OCI-LY1 (cell line): ENCODE results near the gene CEP290.
A peak's percentile ranks its signal among the peaks of the same experiment; 100 is the strongest.

Experiments
- H2AFZ ChIP-seq: fragments of 200-600 bp; sonication (generic), shearing (Covaris generic); 2 replicates; pipeline ENCODE4 v1.6.0; 2014; ENCODE audit warnings: antibody characterized with exemption, mild to moderate bottlenecking, low read length
- H3F3A ChIP-seq: fragments of 200-600 bp; sonication (generic), shearing (Covaris generic); 2 replicates; pipeline ENCODE4 v1.6.0; 2014; ENCODE audit warnings: mild to moderate bottlenecking, antibody characterized with exemption, low read length, moderate library complexity; ENCODE audit not compliant: insufficient read depth
- H3K27ac ChIP-seq: fragments of 200-600 bp; sonication (generic); 2 replicates; pipeline ENCODE4 v1.5.1; 2014; ENCODE audit warnings: low read length, mixed run types, mild to moderate bottlenecking, low read depth; ENCODE audit not compliant: poor library complexity, severe bottlenecking
- H3K27me3 ChIP-seq: fragments of 200-600 bp; sonication (generic); 2 replicates; pipeline ENCODE4 v1.6.0; 2014; ENCODE audit warnings: antibody characterized with exemption, mild to moderate bottlenecking, low read length, moderate library complexity; ENCODE audit not compliant: insufficient read depth
- H3K36me3 ChIP-seq: fragments of 200-600 bp; sonication (generic); 2 replicates; pipeline ENCODE4 v1.6.1; 2014; ENCODE audit warnings: mild to moderate bottlenecking, antibody characterized with exemption, low read length, moderate library complexity, mixed read lengths; ENCODE audit not compliant: insufficient read depth
- H3K4me1 ChIP-seq: fragments of 200-600 bp; sonication (generic); 2 replicates; pipeline ENCODE4 v1.5.1; 2014; ENCODE audit warnings: mild to moderate bottlenecking, low read length, moderate library complexity; ENCODE audit not compliant: insufficient read depth, severe bottlenecking
- H3K4me2 ChIP-seq: fragments of 200-600 bp; sonication (generic), shearing (Covaris generic); 2 replicates; pipeline ENCODE4 v1.6.1; 2014; ENCODE audit warnings: low read length
- H3K4me3 ChIP-seq: fragments of 200-600 bp; sonication (generic); 2 replicates; pipeline ENCODE4 v1.5.1; 2014; ENCODE audit warnings: low read length, low read depth, mild to moderate bottlenecking, mixed read lengths; ENCODE audit not compliant: poor library complexity, severe bottlenecking
- H3K79me2 ChIP-seq: fragments of 200-600 bp; shearing (Covaris generic); 2 replicates; pipeline ENCODE4 v1.6.1; 2016; ENCODE audit warnings: mixed run types, low read length, mixed read lengths; ENCODE audit not compliant: insufficient read depth
- H3K9ac ChIP-seq: fragments of 200-600 bp; sonication (generic), shearing (Covaris generic); 2 replicates; pipeline ENCODE4 v1.6.1; 2014; ENCODE audit warnings: mild to moderate bottlenecking, low read length, mixed read lengths
- H3K9me2 ChIP-seq: fragments of 200-600 bp; sonication (generic), shearing (Covaris generic); 2 replicates; pipeline ENCODE4 v1.6.1; 2014; ENCODE audit warnings: low read depth, mild to moderate bottlenecking, low read length, mixed read lengths
- H3K9me3 ChIP-seq: fragments of 200-600 bp; shearing (Covaris generic); 2 replicates; pipeline ENCODE4 v1.6.1; 2014; ENCODE audit warnings: low read length, mixed read lengths
- H4K20me1 ChIP-seq: fragments of 200-600 bp; sonication (generic), shearing (Covaris generic); 2 replicates; pipeline ENCODE4 v1.6.0; 2016; ENCODE audit warnings: mild to moderate bottlenecking, low read length; ENCODE audit not compliant: insufficient read depth
- CTCF ChIP-seq: fragments of 200-600 bp; sonication (generic), shearing (Covaris generic); IDR thresholded peaks from 2 replicates; pipeline ENCODE4 v1.5.1; 2017; ENCODE audit warnings: mild to moderate bottlenecking, antibody characterized with exemption, low read length, moderate library complexity, mixed read lengths
- EZH2 ChIP-seq: fragments of 200-600 bp; sonication (generic), shearing (Covaris generic); IDR thresholded peaks from 2 replicates; pipeline ENCODE4 v1.8.0; 2017; ENCODE audit warnings: borderline replicate concordance, mixed run types, mild to moderate bottlenecking, antibody characterized with exemption, low read length, moderate library complexity, mixed read lengths

The CEP290 gene

GRCh38 chr12:88144546-88145468, 2.9 kb upstream of the CEP290 start:
- Histone ChIP-seq H3K9me3 (no peaks in the 10 kb centered on the region), H3K79me2 (peaks cover 11% of the 10 kb centered on the region), H2AFZ (no peak overlapping the region), H3K4me2 (peak overlapping the region; percentile 36; the same call in 1 of the 2 replicates), H4K20me1 (peaks cover 3% of the 10 kb centered on the region; the same call in 1 of the 2 replicates), H3K36me3 (no peaks in the 10 kb centered on the region), H3F3A (no peaks in the 10 kb centered on the region), H3K27me3 (no peaks in the 10 kb centered on the region), H3K4me3 (no peak overlapping the region), H3K4me1 (peaks cover 44% of the 10 kb centered on the region), H3K27ac (no peak overlapping the region), H3K9ac (no peak overlapping the region), H3K9me2 (no peaks in the 10 kb centered on the region)
- no peak for TF ChIP-seq EZH2
- no peak for TF ChIP-seq CTCF

DNA sequence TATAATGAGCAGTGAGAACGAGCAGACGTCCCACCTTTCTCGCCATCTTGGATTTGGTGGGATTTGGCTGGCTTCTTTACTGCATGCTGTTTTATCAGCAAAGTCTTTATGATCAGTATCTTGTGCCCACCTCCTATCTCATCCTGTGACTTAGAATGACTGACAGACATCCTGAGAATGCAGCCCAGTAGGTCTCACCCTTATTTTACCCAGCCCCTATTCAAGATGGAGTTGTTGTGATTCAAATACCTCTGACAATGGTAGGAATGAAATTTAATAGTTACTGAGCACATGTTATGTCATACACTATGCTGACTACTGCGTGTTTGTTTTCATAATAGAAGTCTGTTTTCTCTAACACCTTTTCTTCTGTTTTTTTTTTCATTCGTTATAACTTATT, 2.1 kb upstream of the CEP290 start:
- Histone ChIP-seq H3K4me3 (no peak overlapping the region), H3K9ac (no peak overlapping the region), H3K9me3 (no peaks in the 10 kb centered on the region), H3F3A (no peaks in the 10 kb centered on the region), H3K36me3 (no peaks in the 10 kb centered on the region), H3K27ac (no peak overlapping the region), H4K20me1 (peaks cover 3% of the 10 kb centered on the region; the same call in 1 of the 2 replicates), H3K4me2 (peak overlapping the region; percentile 36), H3K4me1 (peaks cover 44% of the 10 kb centered on the region), H3K9me2 (no peaks in the 10 kb centered on the region), H3K27me3 (no peaks in the 10 kb centered on the region), H2AFZ (no peak overlapping the region), H3K79me2 (peaks cover 11% of the 10 kb centered on the region)
- TF ChIP-seq CTCF: no peak
- TF ChIP-seq EZH2: no peak

- no peaks in the 10 kb centered on the region for H3F3A ChIP-seq
- H2AFZ ChIP-seq: peak overlapping the region; percentile 39
- peak overlapping the region; percentile 73 for H3K4me3 ChIP-seq
- peaks cover 1% of the 10 kb centered on the region; the same call in 1 of the 2 replicates for H4K20me1 ChIP-seq
- no peaks in the 10 kb centered on the region for H3K9me3 ChIP-seq
- no peaks in the 10 kb centered on the region for H3K9me2 ChIP-seq
- H3K4me1 ChIP-seq: peaks cover 44% of the 10 kb centered on the region
- peaks cover 11% of the 10 kb centered on the region for H3K79me2 ChIP-seq
- H3K4me2 ChIP-seq: peak overlapping the region; percentile 92
- peak overlapping the region; percentile 21 for H3K27ac ChIP-seq
- no peaks in the 10 kb centered on the region for H3K27me3 ChIP-seq
- no peak for TF ChIP-seq EZH2
- TF ChIP-seq CTCF: no peak
- H3K9ac ChIP-seq: peak overlapping the region; percentile 73
- H3K36me3 ChIP-seq: 0 out of 2 replicates have a peak, but pooled peaks cover 10% of the 10 kb centered on the region
Observed at GRCh38 chr12:88142610-88142991, 713 bp upstream of the CEP290 start.
